Stimulated activated CD8-positive, alpha-beta memory T cell treated with anti-CD3 and anti-CD28 coated beads, Interleukin-2, amount 100 ng/mL, for 1 hour (primary cell): Measurements from ENCODE around the gene HOXA6.

Source experiments
- DNase-seq, 2 donors: peaks; one replicate each; pipeline ENCODE4 v3.0.0-alpha.2; 2020; ENCODE audit warnings: low read depth in 2 of 2

The HOXA6 gene

GRCh38 chr7:27172823-27173510 is 25.4 kb upstream of the HOXA6 start:
- no peak for DNase-seq

GRCh38 chr7:27172315-27172774 is 24.8 kb upstream of the HOXA6 start:
- no peak for DNase-seq

- DNase-seq, result no peak
Measured at GRCh38 chr7:27171637-27172314, 24.2 kb upstream of the HOXA6 start.

- DNase-seq, result no peak
Measured at GRCh38 chr7:27171325-27171636, 23.7 kb upstream of the HOXA6 start.

- DNase-seq, result no peak
Measured at GRCh38 chr7:27170426-27171324, 23.1 kb upstream of the HOXA6 start.

- no peak for DNase-seq
Measured at GRCh38 chr7:27169658-27170425, 22.3 kb upstream of the HOXA6 start.

GRCh38 chr7:27168265-27168947 is 20.8 kb upstream of the HOXA6 start:
- DNase-seq, result no peak

- no peak for DNase-seq
Measured at GRCh38 chr7:27167916-27168264, 20.3 kb upstream of the HOXA6 start.

- no peak for DNase-seq
Measured at GRCh38 chr7:27166531-27167505, 19.2 kb upstream of the HOXA6 start.

GRCh38 chr7:27165996-27166530 is 18.5 kb upstream of the HOXA6 start:
- no peak for DNase-seq

GRCh38 chr7:27165089-27165995 is 17.8 kb upstream of the HOXA6 start, which contains the start of gene HOXA9:
Gene HOXA9 (minus strand): TSS chr7:27165537. CDS start chr7:27165457, 80 bp downstream.
- no peak for DNase-seq

GRCh38 chr7:27164367-27165088 is 17.0 kb upstream of the HOXA6 start:
- no peak for DNase-seq

- no peak for DNase-seq
Measured at GRCh38 chr7:27164045-27164366, 16.4 kb upstream of the HOXA6 start.

GRCh38 chr7:27163288-27164044 is 15.9 kb upstream of the HOXA6 start:
- no peak for DNase-seq

- DNase-seq, result no peak
Measured at GRCh38 chr7:27162561-27163287, 15.2 kb upstream of the HOXA6 start.

- DNase-seq, result no peak
Measured at GRCh38 chr7:27161721-27162560, 14.4 kb upstream of the HOXA6 start.
